Measurements from ENCODE around the gene KIF6. TPM values are rescaled to one million over a fixed set of nuclear protein-coding genes. Genes with fewer than 3 reads are reported as not detected.

Gene KIF6
- total RNA-seq, 1 donor from 2014 or later = 2.9 TPM

DNA sequence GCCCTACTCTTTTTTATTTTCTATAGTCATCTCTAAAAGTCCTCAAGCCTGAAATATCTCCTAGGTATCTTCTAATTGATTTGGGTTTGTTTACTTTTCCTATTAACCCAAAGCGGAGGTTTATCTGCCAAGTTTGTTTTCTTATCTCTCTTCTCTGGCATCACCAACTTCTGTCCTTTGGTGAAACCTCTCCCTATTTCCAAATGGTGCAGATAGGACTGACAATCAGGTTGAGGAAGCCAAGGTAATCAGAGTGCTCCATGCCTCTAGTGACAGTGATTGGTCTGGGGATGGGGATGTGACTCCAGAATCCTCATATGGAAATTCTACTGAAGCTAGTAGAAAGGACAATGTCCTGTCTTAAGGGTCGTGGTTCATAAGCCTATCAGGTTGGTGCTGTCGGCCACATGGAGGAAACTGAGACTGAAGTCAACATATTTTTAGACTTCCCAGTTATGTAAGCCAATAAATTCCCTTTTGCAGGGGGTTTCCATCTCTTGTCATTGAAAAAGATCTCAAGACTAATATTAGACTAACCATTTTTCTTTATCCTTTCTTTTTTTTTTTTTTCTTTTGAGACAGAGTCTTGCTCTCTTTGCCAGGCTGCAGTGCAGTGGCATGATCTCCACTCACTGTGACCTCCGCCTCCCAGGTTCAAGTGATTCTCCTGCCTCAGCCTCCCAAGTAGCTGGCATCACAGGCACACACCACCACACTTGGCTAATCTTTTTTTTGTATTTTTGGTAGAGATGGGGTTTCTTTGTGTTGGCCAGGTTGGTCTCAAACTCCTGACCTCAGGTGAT, 28.0 kb downstream of the KIF6 start:
- H3K27ac Mint-ChIP-seq = no peak overlapping the region
- peaks cover 19% of the 10 kb centered on the region for H3K9me3 Mint-ChIP-seq (ENCODE audit: low read depth)
- TF ChIP-seq, protein P1, sequence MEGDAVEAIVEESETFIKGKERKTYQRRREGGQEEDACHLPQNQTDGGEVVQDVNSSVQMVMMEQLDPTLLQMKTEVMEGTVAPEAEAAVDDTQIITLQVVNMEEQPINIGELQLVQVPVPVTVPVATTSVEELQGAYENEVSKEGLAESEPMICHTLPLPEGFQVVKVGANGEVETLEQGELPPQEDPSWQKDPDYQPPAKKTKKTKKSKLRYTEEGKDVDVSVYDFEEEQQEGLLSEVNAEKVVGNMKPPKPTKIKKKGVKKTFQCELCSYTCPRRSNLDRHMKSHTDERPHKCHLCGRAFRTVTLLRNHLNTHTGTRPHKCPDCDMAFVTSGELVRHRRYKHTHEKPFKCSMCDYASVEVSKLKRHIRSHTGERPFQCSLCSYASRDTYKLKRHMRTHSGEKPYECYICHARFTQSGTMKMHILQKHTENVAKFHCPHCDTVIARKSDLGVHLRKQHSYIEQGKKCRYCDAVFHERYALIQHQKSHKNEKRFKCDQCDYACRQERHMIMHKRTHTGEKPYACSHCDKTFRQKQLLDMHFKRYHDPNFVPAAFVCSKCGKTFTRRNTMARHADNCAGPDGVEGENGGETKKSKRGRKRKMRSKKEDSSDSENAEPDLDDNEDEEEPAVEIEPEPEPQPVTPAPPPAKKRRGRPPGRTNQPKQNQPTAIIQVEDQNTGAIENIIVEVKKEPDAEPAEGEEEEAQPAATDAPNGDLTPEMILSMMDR (IDR thresholded peaks at IDR 0.05; ENCODE audit: unreplicated experiment) = no peak
- DNase-seq (ENCODE audit: low spot score, unreplicated experiment) = no peak
- no peaks in the 10 kb centered on the region for H3K27me3 Mint-ChIP-seq
- H3K36me3 Mint-ChIP-seq (ENCODE audit: insufficient read depth) = no peaks in the 10 kb centered on the region
- H3K4me3 Mint-ChIP-seq (ENCODE audit: low read depth) = no peak overlapping the region
- peaks cover 5% of the 10 kb centered on the region for H3K4me1 Mint-ChIP-seq (ENCODE audit: low read depth)

DNA sequence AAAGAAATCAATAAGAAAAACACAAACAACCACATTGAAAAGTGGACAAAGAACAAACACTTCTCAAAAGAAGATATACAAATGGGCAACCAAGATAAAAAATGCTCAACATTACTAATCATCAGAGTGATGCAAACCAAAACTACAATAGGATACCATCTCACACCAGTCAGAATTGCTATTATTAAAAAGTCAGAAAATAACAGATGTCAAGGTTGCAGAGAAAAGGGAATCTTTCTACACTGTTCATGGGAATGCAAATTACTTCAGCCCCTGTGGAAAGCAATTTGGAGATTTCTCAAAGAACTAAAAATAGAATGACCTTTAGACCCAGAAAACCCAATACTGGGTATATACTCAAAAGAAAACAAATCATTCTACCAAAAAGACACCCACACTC, 29.8 kb downstream of the KIF6 start:
- TF ChIP-seq, protein P1 (IDR thresholded peaks at IDR 0.05; ENCODE audit: unreplicated experiment) = no peak
- no peak for DNase-seq (ENCODE audit: low spot score, unreplicated experiment)
- H3K36me3 Mint-ChIP-seq (ENCODE audit: insufficient read depth) = no peaks in the 10 kb centered on the region
- no peak overlapping the region for H3K4me3 Mint-ChIP-seq (ENCODE audit: low read depth)
- H3K27ac Mint-ChIP-seq = no peak overlapping the region
- peaks cover 19% of the 10 kb centered on the region for H3K9me3 Mint-ChIP-seq (ENCODE audit: low read depth)
- peaks cover 5% of the 10 kb centered on the region for H3K4me1 Mint-ChIP-seq (ENCODE audit: low read depth)
- H3K27me3 Mint-ChIP-seq = peaks cover 3% of the 10 kb centered on the region

DNA sequence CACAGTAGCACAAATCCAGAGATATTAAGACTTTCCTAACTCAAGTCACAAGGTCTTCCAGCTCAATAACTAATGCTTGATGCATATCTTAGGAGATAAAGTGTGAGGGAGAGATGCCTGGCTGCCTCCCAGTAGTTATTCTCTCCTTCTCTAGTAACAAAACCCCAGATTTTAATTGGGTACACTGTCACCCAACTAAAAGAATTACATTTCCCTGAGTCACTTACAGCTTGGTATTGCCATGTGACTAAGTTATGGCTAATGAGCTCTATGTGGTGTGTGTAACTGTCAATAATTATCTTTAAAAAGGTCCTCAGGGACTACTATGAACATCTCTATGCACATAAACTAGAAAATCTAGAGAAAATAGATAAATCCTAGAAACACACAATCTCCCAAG, 32.0 kb downstream of the KIF6 start:
- Mint-ChIP-seq H3K4me3 (ENCODE audit: low read depth) (no peak overlapping the region), H3K36me3 (ENCODE audit: insufficient read depth) (no peaks in the 10 kb centered on the region), H3K4me1 (ENCODE audit: low read depth) (peaks cover 2% of the 10 kb centered on the region), H3K9me3 (ENCODE audit: low read depth) (peaks cover 19% of the 10 kb centered on the region), H3K27me3 (peaks cover 3% of the 10 kb centered on the region), H3K27ac (no peak overlapping the region)
- DNase-seq (ENCODE audit: low spot score, unreplicated experiment) = no peak
- TF ChIP-seq, protein P1 (IDR thresholded peaks at IDR 0.05; ENCODE audit: unreplicated experiment) = no peak

DNA sequence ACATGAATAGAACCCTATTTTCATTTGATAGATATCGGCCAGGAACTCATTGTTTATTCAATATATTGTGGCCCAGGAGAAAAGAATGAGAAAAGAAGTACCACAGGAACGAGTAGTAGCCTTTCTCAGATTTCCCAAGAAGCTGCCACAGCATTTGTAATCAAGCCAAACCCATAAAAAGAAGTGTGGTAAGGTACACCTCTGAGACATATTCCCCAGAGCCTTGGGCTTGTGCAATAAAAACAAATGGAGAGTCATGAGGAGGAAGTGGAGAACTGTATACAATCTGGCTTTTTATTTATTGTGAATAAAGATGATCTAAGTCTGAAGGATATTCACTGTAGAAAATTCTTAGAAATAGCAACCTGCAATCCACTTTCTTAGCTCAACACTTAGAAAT, 36.7 kb downstream of the KIF6 start:
- TF ChIP-seq, protein P1 (IDR thresholded peaks at IDR 0.05; ENCODE audit: unreplicated experiment) = no peak
- no peak for DNase-seq (ENCODE audit: low spot score, unreplicated experiment)
- Mint-ChIP-seq H3K27ac (no peak overlapping the region), H3K36me3 (ENCODE audit: insufficient read depth) (no peaks in the 10 kb centered on the region), H3K4me1 (ENCODE audit: low read depth) (no peaks in the 10 kb centered on the region), H3K9me3 (ENCODE audit: low read depth) (peaks cover under 1% of the 10 kb centered on the region), H3K27me3 (peaks cover 3% of the 10 kb centered on the region), H3K4me3 (ENCODE audit: low read depth) (no peak overlapping the region)

DNA sequence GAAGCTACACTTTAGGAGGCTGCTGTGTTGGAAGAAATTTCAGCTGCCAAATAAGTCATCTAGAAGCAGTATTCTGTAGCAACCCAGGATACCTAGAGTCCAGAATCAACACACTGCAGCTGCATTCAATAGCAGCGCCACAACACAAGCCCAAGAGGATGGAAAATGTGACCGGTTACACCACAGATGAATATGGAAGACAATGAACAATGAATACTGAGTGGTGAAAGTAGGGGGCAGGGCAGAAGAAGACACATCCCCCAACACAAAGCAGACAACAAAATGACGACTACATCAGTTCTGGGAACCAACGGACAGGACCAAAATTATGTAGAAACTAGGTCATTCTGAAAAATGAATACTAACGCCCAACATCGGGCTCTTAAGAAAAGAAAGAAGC, 38.2 kb downstream of the KIF6 start:
- H3K36me3 Mint-ChIP-seq (ENCODE audit: insufficient read depth) = no peaks in the 10 kb centered on the region
- DNase-seq (ENCODE audit: low spot score, unreplicated experiment) = no peak
- H3K27ac Mint-ChIP-seq = no peak overlapping the region
- TF ChIP-seq, protein P1 (IDR thresholded peaks at IDR 0.05; ENCODE audit: unreplicated experiment) = no peak
- H3K27me3 Mint-ChIP-seq = peaks cover 3% of the 10 kb centered on the region
- H3K9me3 Mint-ChIP-seq (ENCODE audit: low read depth) = no peaks in the 10 kb centered on the region
- H3K4me3 Mint-ChIP-seq (ENCODE audit: low read depth) = no peak overlapping the region
- no peaks in the 10 kb centered on the region for H3K4me1 Mint-ChIP-seq (ENCODE audit: low read depth)

Measured in progenitor cell of endocrine pancreas (in vitro differentiated cells).